Measurements from ENCODE around the gene SERPINB6. TPM values are rescaled to one million over a fixed set of nuclear protein-coding genes. Genes with fewer than 3 reads are reported as not detected.
"Not testable (repeated sequence)": the region's sequence is repeated elsewhere in the genome, so short reads cannot be mapped to it uniquely, and the experiment has no call there.

The SERPINB6 gene
- total RNA-seq, 1 donor from 2014 or later: 20.1 TPM

- H3K4me3 Mint-ChIP-seq: no peak overlapping the region
- no peak for DNase-seq (ENCODE audit: low read depth, low spot score)
- no peak for TF ChIP-seq CTCF (conservative IDR thresholded peaks at IDR 0.05)
Observed at GRCh38 chr6:2935566-2936291, 35.6 kb downstream of the SERPINB6 start.

GRCh38 chr6:2934057-2934456 lies 37.3 kb downstream of the SERPINB6 start:
- H3K9me3 Mint-ChIP-seq: no peaks in the 10 kb centered on the region
- H3K27ac Mint-ChIP-seq (ENCODE audit: unreplicated experiment): no peak overlapping the region
- H3K36me3 Mint-ChIP-seq (ENCODE audit: low read depth): no peaks in the 10 kb centered on the region
- peaks cover 5% of the 10 kb centered on the region for H3K27me3 Mint-ChIP-seq (ENCODE audit: low read depth)
- H3K4me3 Mint-ChIP-seq: no peak overlapping the region
- H3K4me1 Mint-ChIP-seq: peaks cover 9% of the 10 kb centered on the region
- DNase-seq (ENCODE audit: low read depth, low spot score): no peak
- TF ChIP-seq CTCF (conservative IDR thresholded peaks at IDR 0.05): no peak

More at GRCh38 chr6:2935566-2936291, 35.6 kb downstream of the SERPINB6 start:
- H3K27ac Mint-ChIP-seq (ENCODE audit: unreplicated experiment): no peak overlapping the region
- H3K4me1 Mint-ChIP-seq: peaks cover 6% of the 10 kb centered on the region
- H3K9me3 Mint-ChIP-seq: peaks cover 2% of the 10 kb centered on the region
- H3K36me3 Mint-ChIP-seq (ENCODE audit: low read depth): no peaks in the 10 kb centered on the region
- peaks cover 5% of the 10 kb centered on the region for H3K27me3 Mint-ChIP-seq (ENCODE audit: low read depth)

GRCh38 chr6:2932911-2933310 lies 38.5 kb downstream of the SERPINB6 start:
- H3K36me3 Mint-ChIP-seq (ENCODE audit: low read depth); H3K27ac Mint-ChIP-seq (ENCODE audit: unreplicated experiment); H3K4me1 Mint-ChIP-seq; DNase-seq (ENCODE audit: low read depth, low spot score); H3K27me3 Mint-ChIP-seq (ENCODE audit: low read depth); H3K9me3 Mint-ChIP-seq; H3K4me3 Mint-ChIP-seq: not testable (repeated sequence)

GRCh38 chr6:2931970-2932748 lies 39.2 kb downstream of the SERPINB6 start:
- no peak overlapping the region for H3K27ac Mint-ChIP-seq (ENCODE audit: unreplicated experiment)

GRCh38 chr6:2931055-2931454 lies 40.3 kb downstream of the SERPINB6 start:
- Mint-ChIP-seq H3K27ac (ENCODE audit: unreplicated experiment) (no peak overlapping the region), H3K27me3 (ENCODE audit: low read depth) (peaks cover 5% of the 10 kb centered on the region), H3K36me3 (ENCODE audit: low read depth) (no peaks in the 10 kb centered on the region), H3K4me1 (peaks cover 13% of the 10 kb centered on the region), H3K4me3 (no peak overlapping the region), H3K9me3 (no peaks in the 10 kb centered on the region)
- TF ChIP-seq CTCF (conservative IDR thresholded peaks at IDR 0.05): no peak
- no peak for DNase-seq (ENCODE audit: low read depth, low spot score)

More at GRCh38 chr6:2931970-2932748, 39.2 kb downstream of the SERPINB6 start:
- Mint-ChIP-seq H3K4me3 (no peak overlapping the region), H3K27me3 (ENCODE audit: low read depth) (peaks cover 5% of the 10 kb centered on the region), H3K4me1 (peaks cover 9% of the 10 kb centered on the region), H3K9me3 (no peaks in the 10 kb centered on the region), H3K36me3 (ENCODE audit: low read depth) (no peaks in the 10 kb centered on the region)
- TF ChIP-seq CTCF (conservative IDR thresholded peaks at IDR 0.05): peak; percentile 98
- peak; percentile 85 for DNase-seq (ENCODE audit: low read depth, low spot score)

GRCh38 chr6:2927931-2928330 lies 43.4 kb downstream of the SERPINB6 start:
- not testable (repeated sequence) for H3K27ac Mint-ChIP-seq (ENCODE audit: unreplicated experiment); H3K27me3 Mint-ChIP-seq (ENCODE audit: low read depth); H3K9me3 Mint-ChIP-seq; H3K4me3 Mint-ChIP-seq; DNase-seq (ENCODE audit: low read depth, low spot score); H3K36me3 Mint-ChIP-seq (ENCODE audit: low read depth)
- H3K4me1 Mint-ChIP-seq: peaks cover 18% of the 10 kb centered on the region

- not testable (repeated sequence) for H3K4me3 Mint-ChIP-seq; H3K9me3 Mint-ChIP-seq; DNase-seq (ENCODE audit: low read depth, low spot score); H3K36me3 Mint-ChIP-seq (ENCODE audit: low read depth); H3K27ac Mint-ChIP-seq (ENCODE audit: unreplicated experiment); H3K27me3 Mint-ChIP-seq (ENCODE audit: low read depth)
- peaks cover 23% of the 10 kb centered on the region for H3K4me1 Mint-ChIP-seq
Observed at GRCh38 chr6:2925842-2926747, 45.3 kb downstream of the SERPINB6 start.

Measured in neural crest cell (in vitro differentiated cells).